CD4-positive, alpha-beta T cell (primary cell): ENCODE measurements around the gene WWOX. TPM values are rescaled to one million over a fixed set of nuclear protein-coding genes. Genes with fewer than 3 reads are reported as not detected.

Source experiments
- ATAC-seq: fragments of 200-7000 bp; cut with Tn5 transposase; one replicate; pipeline ENCODE4 v1.10.0; 2022; ENCODE audit warnings: mild to moderate bottlenecking; ENCODE audit not compliant: poor library complexity
- CTCF ChIA-PET: fragments of 350-600 bp; sonication (Branson Sonifier 250); formaldehyde crosslinking; loops from one replicate; lab custom pipeline; 2021; ENCODE audit warnings: antibody characterized with exemption, inconsistent platforms; lab: Charles Lee
- POLR2A ChIA-PET: fragments of 350-600 bp; sonication (Branson Sonifier 250); formaldehyde crosslinking; loops from one replicate; lab custom pipeline; 2021; ENCODE audit warnings: antibody characterized with exemption, inconsistent platforms; lab: Charles Lee
- DNase-seq, 14 experiments: peaks; one replicate each; pipeline ENCODE4 v3.0.0-alpha.2; 2013 to 2020; ENCODE audit warnings: mixed read lengths in 2 of 14
- H3K27ac ChIP-seq, 2 donors: one replicate each; pipeline versions ENCODE4 v1.5.1 to v1.7.0; 2013; ENCODE audit warnings: low read length in 2 of 2, low read depth in 1 of 2, mild to moderate bottlenecking in 1 of 2
- H3K27me3 ChIP-seq, 2 experiments: 1 replicate in 1 of 2; 2 replicates in 1 of 2; pipeline versions ENCODE4 v1.6.1 to v1.7.0; 2013; ENCODE audit warnings: low read length in 2 of 2, control low read depth in 1 of 2, mild to moderate bottlenecking in 1 of 2, moderate library complexity in 1 of 2; ENCODE audit not compliant: insufficient read depth in 2 of 2, control insufficient read depth in 1 of 2
- H3K36me3 ChIP-seq: one replicate; pipeline ENCODE4 v1.6.1; 2013; ENCODE audit warnings: low read length, control low read depth; ENCODE audit not compliant: insufficient read depth
- H3K4me1 ChIP-seq: one replicate; pipeline ENCODE4 v1.6.1; 2013; ENCODE audit warnings: low read length, control low read depth; ENCODE audit not compliant: insufficient read depth
- H3K4me3 ChIP-seq: one replicate; pipeline ENCODE4 v1.5.1; 2013; ENCODE audit warnings: mild to moderate bottlenecking, low read length, moderate library complexity
- H3K9me3 ChIP-seq, 2 experiments: 1 replicate in 1 of 2; 2 replicates in 1 of 2; pipeline versions ENCODE4 v1.6.1 to v1.7.0; 2013; ENCODE audit warnings: low read length in 2 of 2, mild to moderate bottlenecking in 2 of 2, control low read depth in 1 of 2, moderate library complexity in 1 of 2; ENCODE audit not compliant: control insufficient read depth in 1 of 2, insufficient read depth in 1 of 2
- H3K27ac Mint-ChIP-seq: one replicate; pipeline ENCODE4 v1.8.0; 2020; ENCODE audit warnings: mixed read lengths
- H3K27me3 Mint-ChIP-seq: one replicate; pipeline ENCODE4 v1.8.0; 2021; ENCODE audit warnings: mixed read lengths
- H3K36me3 Mint-ChIP-seq: one replicate; pipeline ENCODE4 v1.8.0; 2021; ENCODE audit warnings: low read depth, mixed read lengths
- H3K4me1 Mint-ChIP-seq: one replicate; pipeline ENCODE4 v1.8.0; 2021; ENCODE audit warnings: low read depth, mixed read lengths
- H3K4me3 Mint-ChIP-seq: one replicate; pipeline ENCODE4 v1.8.0; 2020; ENCODE audit warnings: mild to moderate bottlenecking, mixed read lengths
- H3K9me3 Mint-ChIP-seq: one replicate; pipeline ENCODE4 v1.8.0; 2020; ENCODE audit warnings: mixed read lengths
- CTCF ChIP-seq: fragments of 200-600 bp; IDR thresholded peaks from one replicate; pipeline ENCODE4 v1.8.0; 2022; ENCODE audit warnings: antibody characterized with exemption, mild to moderate bottlenecking
- intact Hi-C, 2 experiments: fragments of 100-400 bp; cut with DNase I in 1 of 2; cut with micrococcal nuclease in 1 of 2; formaldehyde crosslinking; loops; one replicate each; pipeline versions ENCODE4 v1.15.1 to v1.9.0; 2023 to 2025; cut with DNase I, micrococcal nuclease
- total RNA-seq, 174 experiments: library from RNA in 2 of 174; stranded (reverse) in 2 of 174; gene quantifications; one replicate each; pipeline ENCODE4 v1.2.3 and lab custom pipeline; 2021 to 2026

The WWOX gene
- total RNA-seq, 2 experiments from 2014 or later, result 19.3 to 21.7 TPM

- intact Hi-C loops, result loop anchor here in 1 of 2 experiments (10.0 kb wide), 1 partner anchor 830 kb away; the partner anchor contains the start of gene MAF
- TF ChIP-seq CTCF, result no peak
- Mint-ChIP-seq H3K27me3 (peaks cover 5% of the 10 kb centered on the region), H3K4me3 (no peak overlapping the region), H3K27ac (no peak overlapping the region), H3K9me3 (no peaks in the 10 kb centered on the region), H3K4me1 (peaks cover 17% of the 10 kb centered on the region), H3K36me3 (no peaks in the 10 kb centered on the region)
- Histone ChIP-seq H3K36me3 (no peaks in the 10 kb centered on the region), H3K27me3 (no peaks in the 10 kb centered on the region), H3K27ac (no peak overlapping the region), H3K4me1 (peaks cover 14% of the 10 kb centered on the region), H3K9me3 (no peaks in the 10 kb centered on the region), H3K4me3 (no peak overlapping the region)
- ATAC-seq (no peak), DNase-seq (peak in 1 of 14 experiments; percentile 19)
- ChIA-PET POLR2A (no interaction called here), CTCF (no interaction called here)
Measured at GRCh38 chr16:78775161-78775561, 675.7 kb downstream of the WWOX start.

GRCh38 chr16:78778101-78779004, 678.9 kb downstream of the WWOX start:
- Mint-ChIP-seq H3K4me1 (peaks cover 7% of the 10 kb centered on the region), H3K4me3 (no peak overlapping the region), H3K9me3 (no peaks in the 10 kb centered on the region), H3K36me3 (no peaks in the 10 kb centered on the region), H3K27ac (peak overlapping the region; percentile 39), H3K27me3 (peaks cover 5% of the 10 kb centered on the region)
- H3K9me3 ChIP-seq, result no peaks in the 10 kb centered on the region
- H3K4me1 ChIP-seq, result peaks cover 6% of the 10 kb centered on the region
- no peak overlapping the region for H3K27ac ChIP-seq
- H3K36me3 ChIP-seq, result no peaks in the 10 kb centered on the region
- POLR2A ChIA-PET, result no interaction called here
- no peak overlapping the region for H3K4me3 ChIP-seq
- DNase-seq (no peak), ATAC-seq (peak; percentile 17)
- no peak for TF ChIP-seq CTCF
- intact Hi-C loops, result loop anchor here in 1 of 2 experiments (10.0 kb wide), 1 partner anchor 826 kb away; the partner anchor contains the start of gene MAF
- CTCF ChIA-PET, result interaction anchor here (0.6 to 1.5 kb wide), 2 partner anchors 8 to 1540 kb away, joined by 3 read pairs; no protein-coding TSS in a partner anchor
- H3K27me3 ChIP-seq, result no peaks in the 10 kb centered on the region

GRCh38 chr16:78780808-78781207, 681.4 kb downstream of the WWOX start:
- no peaks in the 10 kb centered on the region for H3K36me3 Mint-ChIP-seq
- no peaks in the 10 kb centered on the region for H3K9me3 ChIP-seq
- intact Hi-C loops, result no loop called here
- H3K36me3 ChIP-seq, result no peaks in the 10 kb centered on the region
- no peak overlapping the region for H3K27ac Mint-ChIP-seq
- no peak for DNase-seq
- CTCF ChIA-PET, result interaction anchor here (0.6 kb wide), 1 partner anchor 436 kb away, joined by 3 read pairs; no protein-coding TSS in a partner anchor
- no peak for ATAC-seq
- POLR2A ChIA-PET, result no interaction called here
- no peaks in the 10 kb centered on the region for H3K27me3 ChIP-seq
- no peaks in the 10 kb centered on the region for H3K9me3 Mint-ChIP-seq
- peaks cover 7% of the 10 kb centered on the region for H3K4me1 Mint-ChIP-seq
- H3K4me1 ChIP-seq, result peaks cover 3% of the 10 kb centered on the region
- H3K4me3 Mint-ChIP-seq, result no peak overlapping the region
- TF ChIP-seq CTCF, result no peak
- H3K4me3 ChIP-seq, result no peak overlapping the region
- no peaks in the 10 kb centered on the region for H3K27me3 Mint-ChIP-seq
- no peak overlapping the region for H3K27ac ChIP-seq
